Duodenal mucosa (tissue), 2 donors: ENCODE results near the gene MOCS1.

Source experiments
- H3K27ac ChIP-seq: one replicate; pipeline ENCODE4 v1.7.0; 2013; ENCODE audit warnings: low read depth, low read length
- H3K27me3 ChIP-seq, 2 donors: one replicate each; pipeline ENCODE4 v1.7.0; 2013; ENCODE audit warnings: low read length in 2 of 2, control low read depth in 1 of 2; ENCODE audit not compliant: insufficient read depth in 2 of 2, control insufficient read depth in 1 of 2
- H3K36me3 ChIP-seq, 2 donors: one replicate each; pipeline ENCODE4 v1.7.0; 2013; ENCODE audit warnings: low read length in 2 of 2, control low read depth in 1 of 2; ENCODE audit not compliant: insufficient read depth in 2 of 2, control insufficient read depth in 1 of 2
- H3K4me1 ChIP-seq, 2 donors: one replicate each; pipeline ENCODE4 v1.7.0; 2013; ENCODE audit warnings: low read length in 2 of 2, control low read depth in 1 of 2; ENCODE audit not compliant: insufficient read depth in 2 of 2, control insufficient read depth in 1 of 2
- H3K4me3 ChIP-seq, 2 donors: one replicate each; pipeline ENCODE4 v1.7.0; 2013; ENCODE audit warnings: low read length in 2 of 2, low read depth in 1 of 2
- H3K9ac ChIP-seq, 2 donors: one replicate each; pipeline ENCODE4 v1.7.0; 2013; ENCODE audit warnings: low read length in 2 of 2, low read depth in 1 of 2
- H3K9me3 ChIP-seq, 2 donors: one replicate each; pipeline ENCODE4 v1.7.0; 2013; ENCODE audit warnings: low read length in 2 of 2, control low read depth in 1 of 2; ENCODE audit not compliant: control insufficient read depth in 1 of 2

MOCS1 gene

GRCh38 chr6:39915866-39916265 is 18.4 kb downstream of the MOCS1 start:
- Histone ChIP-seq H3K9ac (no peak overlapping the region), H3K9me3 (no peaks in the 10 kb centered on the region), H3K27ac (no peak overlapping the region), H3K27me3 (no peaks in the 10 kb centered on the region), H3K4me1 (peaks cover 14 to 25% of the 10 kb centered on the region in 2 donors), H3K36me3 (peaks cover 13 to 54% of the 10 kb centered on the region in 2 donors), H3K4me3 (no peak overlapping the region)

- H3K27ac ChIP-seq: no peak overlapping the region
- peaks cover 13% of the 10 kb centered on the region in 2 donors for H3K4me1 ChIP-seq
- no peaks in the 10 kb centered on the region for H3K27me3 ChIP-seq
- H3K9ac ChIP-seq: no peak overlapping the region
- H3K36me3 ChIP-seq: peaks cover 13 to 68% of the 10 kb centered on the region in 2 donors
- no peak overlapping the region for H3K4me3 ChIP-seq
- H3K9me3 ChIP-seq: no peaks in the 10 kb centered on the region
Measured at GRCh38 chr6:39914239-39914638, 20.0 kb downstream of the MOCS1 start.

GRCh38 chr6:39913391-39913916 is 20.8 kb downstream of the MOCS1 start:
- no peaks in the 10 kb centered on the region for H3K27me3 ChIP-seq
- H3K36me3 ChIP-seq: peaks cover 13 to 69% of the 10 kb centered on the region in 2 donors
- no peak overlapping the region for H3K9ac ChIP-seq
- H3K4me3 ChIP-seq: no peak overlapping the region
- H3K4me1 ChIP-seq: peaks cover 6 to 7% of the 10 kb centered on the region in 2 donors
- H3K27ac ChIP-seq: no peak overlapping the region
- no peaks in the 10 kb centered on the region for H3K9me3 ChIP-seq

DNA sequence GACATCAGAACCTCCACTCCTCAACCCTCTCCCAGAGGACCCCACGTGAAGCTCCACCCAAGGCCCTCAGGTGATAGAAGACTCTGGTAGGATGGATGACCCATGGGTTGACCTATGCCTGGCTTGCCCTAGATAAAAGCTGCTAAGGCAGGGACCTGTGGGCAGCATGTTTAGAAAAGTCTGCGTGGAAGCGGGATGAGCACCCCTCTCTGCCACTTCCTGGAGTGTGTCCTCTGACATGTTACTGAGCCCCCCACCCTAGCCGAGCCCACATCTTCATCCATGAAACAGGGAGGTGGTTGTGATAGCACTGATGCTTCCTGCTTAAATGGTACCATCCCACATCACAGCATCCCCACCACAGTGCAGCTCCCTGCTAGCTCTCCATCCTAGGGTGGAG is 21.8 kb downstream of the MOCS1 start:
- no peak overlapping the region for H3K9ac ChIP-seq
- H3K4me3 ChIP-seq: no peak overlapping the region
- H3K27ac ChIP-seq: no peak overlapping the region
- H3K36me3 ChIP-seq: peaks cover 13 to 75% of the 10 kb centered on the region in 2 donors
- no peaks in the 10 kb centered on the region for H3K9me3 ChIP-seq
- no peaks in the 10 kb centered on the region for H3K4me1 ChIP-seq
- no peaks in the 10 kb centered on the region for H3K27me3 ChIP-seq

DNA sequence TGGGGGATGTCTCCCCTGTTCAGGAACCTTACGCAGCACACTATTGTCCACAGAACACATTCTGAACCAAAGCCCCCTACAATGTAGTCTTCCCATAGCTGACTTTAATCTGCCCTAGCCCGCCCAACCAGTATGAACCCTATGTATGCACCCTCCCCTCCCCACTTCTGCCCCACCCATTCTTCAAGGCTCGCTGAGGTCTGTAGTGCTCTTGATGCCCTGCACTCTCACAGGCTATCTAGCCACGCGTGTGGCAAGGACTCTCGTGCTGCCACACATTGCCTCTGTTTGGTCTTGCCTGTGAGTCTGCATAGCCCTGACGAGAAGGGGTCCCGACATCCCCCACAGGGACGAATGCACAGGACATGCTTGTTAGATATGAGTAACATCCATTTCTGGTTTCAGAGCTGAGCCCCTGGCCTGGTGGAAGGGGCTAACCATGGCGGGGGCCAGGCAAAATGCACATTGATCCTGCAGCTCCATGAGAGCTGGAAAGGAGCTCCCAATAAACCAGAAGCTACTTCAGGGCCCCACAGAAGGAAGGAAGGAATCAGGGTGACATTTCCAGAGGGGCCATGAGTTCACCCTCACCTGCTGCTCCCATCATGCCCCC is 22.6 kb downstream of the MOCS1 start:
- Histone ChIP-seq H3K9me3 (no peaks in the 10 kb centered on the region), H3K36me3 (peaks cover 13 to 75% of the 10 kb centered on the region in 2 donors)

DNA sequence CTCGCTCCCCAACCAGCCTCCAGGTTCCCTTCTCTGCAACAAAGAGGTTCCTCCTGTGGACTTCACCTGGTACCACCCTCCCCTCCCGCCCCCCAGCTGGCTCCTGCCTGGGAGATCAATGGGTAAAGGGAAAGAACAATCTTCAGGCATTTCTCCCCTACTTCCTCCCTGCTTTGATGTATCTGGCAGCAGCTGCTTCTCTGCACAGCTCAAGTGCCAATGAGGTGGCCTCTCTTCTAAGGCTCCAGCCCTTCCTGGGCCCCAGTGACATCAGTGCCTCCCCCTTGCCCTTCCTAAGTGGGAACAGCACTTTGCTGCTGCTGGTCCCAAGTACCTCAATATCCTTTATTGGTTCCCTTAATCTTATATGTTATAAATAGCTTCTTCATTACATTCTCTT is 23.5 kb downstream of the MOCS1 start:
- H3K27ac ChIP-seq: no peak overlapping the region
- H3K27me3 ChIP-seq: no peaks in the 10 kb centered on the region
- H3K4me1 ChIP-seq: no peaks in the 10 kb centered on the region
- no peak overlapping the region for H3K4me3 ChIP-seq
- peaks cover 13 to 77% of the 10 kb centered on the region in 2 donors for H3K36me3 ChIP-seq
- H3K9ac ChIP-seq: no peak overlapping the region
- H3K9me3 ChIP-seq: no peaks in the 10 kb centered on the region

More for the DNA sequence above, 22.6 kb downstream of the MOCS1 start:
- no peaks in the 10 kb centered on the region for H3K4me1 ChIP-seq
- H3K9ac ChIP-seq: no peak overlapping the region
- no peak overlapping the region for H3K4me3 ChIP-seq
- no peak overlapping the region for H3K27ac ChIP-seq
- no peaks in the 10 kb centered on the region for H3K27me3 ChIP-seq

DNA sequence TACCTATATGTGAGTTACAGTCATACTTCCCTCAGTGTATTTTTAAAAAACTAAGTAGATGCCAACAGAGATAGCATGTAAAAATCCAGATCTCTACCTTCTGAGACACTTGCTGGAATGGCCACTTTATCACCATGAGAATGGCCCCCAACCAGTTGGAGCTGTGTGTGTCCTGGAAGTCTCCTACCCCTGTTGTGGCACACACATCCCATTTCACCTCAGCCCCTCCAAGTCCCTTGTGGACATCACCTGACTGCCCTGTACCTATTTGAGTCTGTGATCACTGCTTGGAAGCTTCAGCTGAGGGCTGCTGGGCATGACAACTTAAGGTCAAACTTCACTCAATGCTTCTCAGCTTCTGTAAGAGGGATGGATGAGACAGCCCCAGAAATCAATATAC is 24.1 kb downstream of the MOCS1 start:
- Histone ChIP-seq H3K27me3 (no peaks in the 10 kb centered on the region), H3K4me3 (no peak overlapping the region), H3K36me3 (peaks cover 12 to 78% of the 10 kb centered on the region in 2 donors), H3K9me3 (no peaks in the 10 kb centered on the region), H3K27ac (no peak overlapping the region), H3K4me1 (no peaks in the 10 kb centered on the region), H3K9ac (no peak overlapping the region)

GRCh38 chr6:39909701-39910100 is 24.6 kb downstream of the MOCS1 start:
- H3K27ac ChIP-seq: no peak overlapping the region
- H3K4me1 ChIP-seq: no peaks in the 10 kb centered on the region
- H3K9ac ChIP-seq: no peak overlapping the region
- H3K4me3 ChIP-seq: no peak overlapping the region
- peaks cover 9 to 75% of the 10 kb centered on the region in 2 donors for H3K36me3 ChIP-seq
- no peaks in the 10 kb centered on the region for H3K9me3 ChIP-seq
- H3K27me3 ChIP-seq: no peaks in the 10 kb centered on the region

DNA sequence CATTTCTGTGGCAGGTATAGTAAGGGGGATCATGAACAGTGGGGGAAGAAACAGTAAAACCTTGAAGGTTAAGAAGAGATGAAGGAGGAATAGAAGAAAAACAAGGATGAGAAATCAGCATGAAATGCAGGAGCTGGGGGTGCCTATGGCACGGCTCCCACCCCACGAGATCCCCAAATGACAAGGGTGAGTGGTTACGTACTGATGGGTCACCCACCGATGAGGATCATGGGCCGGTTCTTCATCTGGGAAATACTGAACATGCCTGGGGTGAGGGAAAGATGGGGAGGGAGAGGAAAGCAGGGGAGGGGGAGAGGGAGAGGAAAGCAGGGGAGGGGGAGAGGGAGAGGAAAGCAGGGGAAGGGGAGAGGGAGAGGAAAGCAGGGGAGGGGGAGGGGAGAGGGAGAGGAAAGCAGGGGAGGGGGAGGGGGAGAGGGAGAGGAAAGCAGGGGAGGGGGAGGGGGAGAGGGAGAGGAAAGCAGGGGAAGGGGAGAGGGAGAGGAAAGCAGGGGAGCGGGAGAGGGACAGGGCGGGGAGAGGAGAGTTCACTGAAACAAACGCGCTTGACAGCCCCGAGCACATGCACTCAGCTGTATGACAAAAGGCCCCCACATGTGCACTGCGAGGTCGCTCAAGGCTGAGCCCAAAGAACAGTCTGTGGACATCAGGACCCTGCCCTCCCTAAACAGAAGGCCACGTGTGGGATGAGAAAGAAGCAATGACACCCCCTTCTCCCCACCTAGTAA is 25.3 kb downstream of the MOCS1 start:
- Histone ChIP-seq H3K27ac (no peak overlapping the region), H3K9ac (no peak overlapping the region), H3K27me3 (no peaks in the 10 kb centered on the region), H3K9me3 (no peaks in the 10 kb centered on the region), H3K36me3 (peaks cover 9 to 69% of the 10 kb centered on the region in 2 donors), H3K4me1 (no peaks in the 10 kb centered on the region), H3K4me3 (no peak overlapping the region)

DNA sequence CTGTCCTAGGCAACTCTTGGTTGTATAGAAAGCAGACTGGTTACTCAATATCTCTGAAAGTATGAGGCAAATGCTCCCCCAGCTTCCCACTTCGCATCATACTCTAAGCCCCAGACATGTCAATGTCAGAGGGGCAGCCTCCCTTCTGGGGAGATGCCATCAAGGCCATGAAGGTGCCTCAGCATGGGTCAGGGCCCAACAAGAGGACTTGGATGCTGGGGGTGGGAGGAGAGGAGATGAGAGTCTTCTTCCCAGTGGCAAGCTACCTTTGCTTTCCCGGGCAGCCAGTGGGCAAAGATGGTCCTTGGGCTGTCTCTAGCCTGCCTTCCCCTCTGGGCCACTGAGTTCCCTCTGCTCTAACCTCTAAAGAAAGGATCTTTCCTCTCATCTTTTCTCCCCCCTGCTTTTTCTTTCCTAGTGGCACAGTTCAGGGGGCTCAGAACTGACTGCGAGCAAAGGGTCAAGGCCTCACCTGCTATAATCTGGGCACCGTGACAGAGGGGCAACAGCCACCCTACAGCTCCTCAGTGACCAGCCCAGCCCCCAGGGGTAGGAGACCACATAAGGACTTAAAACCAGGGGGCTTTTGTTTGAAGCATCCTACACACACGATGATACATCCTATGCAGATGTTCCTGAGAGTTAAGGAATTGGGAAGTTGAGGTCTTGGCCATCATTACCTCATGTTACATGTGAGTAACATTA is 26.2 kb downstream of the MOCS1 start:
- no peaks in the 10 kb centered on the region for H3K9me3 ChIP-seq
- no peak overlapping the region for H3K4me3 ChIP-seq
- peaks cover under 1 to 59% of the 10 kb centered on the region in 2 donors for H3K36me3 ChIP-seq
- H3K27me3 ChIP-seq: no peaks in the 10 kb centered on the region
- no peak overlapping the region for H3K27ac ChIP-seq
- H3K4me1 ChIP-seq: no peaks in the 10 kb centered on the region
- no peak overlapping the region for H3K9ac ChIP-seq
